Vagina (tissue), 2 donors: Measurements from ENCODE around the gene SNX11.

Experiments used
- CTCF ChIP-seq, 3 experiments: fragments of 450-650 bp in 2 of 3; fragments of 200-600 bp in 1 of 3; sonication (generic) in 1 of 3; IDR thresholded peaks; one replicate each; pipeline ENCODE4 v1.5.1; 2017 to 2019; ENCODE audit warnings: antibody characterized with exemption in 3 of 3, mild to moderate bottlenecking in 2 of 3, moderate library complexity in 2 of 3
- POLR2A ChIP-seq, 2 donors: fragments of 450-650 bp; IDR thresholded peaks; one replicate each; pipeline ENCODE4 v1.6.1; 2017; ENCODE audit warnings: antibody characterized with exemption in 2 of 2, mild to moderate bottlenecking in 2 of 2, moderate library complexity in 2 of 2

- TF ChIP-seq CTCF (IDR thresholded peaks at IDR 0.05): no peak
- no peak for TF ChIP-seq POLR2A (IDR thresholded peaks at IDR 0.05)
These were observed 43.0 kb downstream of the SNX11 start for GRCh38 chr17:48150597-48151001.
